ENCODE results near the gene CCDC192. TPM values are rescaled to one million over a fixed set of nuclear protein-coding genes. Genes with fewer than 3 reads are reported as not detected.

CCDC192 gene
- total RNA-seq, 3 donors from 2014 or later: 1.0 TPM; not detected in 2

GRCh38 chr5:127757576-127757975 lies 54.4 kb downstream of the CCDC192 start:
- Histone ChIP-seq H3K9me3 (no peaks in the 10 kb centered on the region), H3K4me3 (no peak overlapping the region), H3K36me3 (ENCODE audit: low read depth) (no peaks in the 10 kb centered on the region), H3K4me1 (ENCODE audit: low read depth) (peaks cover 15% of the 10 kb centered on the region)
- intact Hi-C loops (cut with DNase I, micrococcal nuclease): loop anchor here in 1 of 2 donors (5.0 kb wide), 1 partner anchor 445 kb away; no protein-coding TSS in a partner anchor
- peak; percentile 8 for TF ChIP-seq CTCF (IDR thresholded peaks at IDR 0.05)
- ATAC-seq: peak; percentile 78
- peak in 1 of 3 donors; percentile 84 for DNase-seq

GRCh38 chr5:127758766-127759283 lies 55.6 kb downstream of the CCDC192 start:
- Histone ChIP-seq H3K4me3 (no peak overlapping the region), H3K36me3 (ENCODE audit: low read depth) (no peaks in the 10 kb centered on the region), H3K9me3 (no peaks in the 10 kb centered on the region), H3K4me1 (ENCODE audit: low read depth) (peaks cover 15% of the 10 kb centered on the region)
- DNase-seq (peak in 1 of 3 donors; percentile 55), ATAC-seq (peak; percentile 92)
- no peak for TF ChIP-seq CTCF (IDR thresholded peaks at IDR 0.05)
- intact Hi-C loops (cut with DNase I, micrococcal nuclease): loop anchor here in 1 of 2 donors (5.0 kb wide), 1 partner anchor 443 kb away; no protein-coding TSS in a partner anchor

DNA sequence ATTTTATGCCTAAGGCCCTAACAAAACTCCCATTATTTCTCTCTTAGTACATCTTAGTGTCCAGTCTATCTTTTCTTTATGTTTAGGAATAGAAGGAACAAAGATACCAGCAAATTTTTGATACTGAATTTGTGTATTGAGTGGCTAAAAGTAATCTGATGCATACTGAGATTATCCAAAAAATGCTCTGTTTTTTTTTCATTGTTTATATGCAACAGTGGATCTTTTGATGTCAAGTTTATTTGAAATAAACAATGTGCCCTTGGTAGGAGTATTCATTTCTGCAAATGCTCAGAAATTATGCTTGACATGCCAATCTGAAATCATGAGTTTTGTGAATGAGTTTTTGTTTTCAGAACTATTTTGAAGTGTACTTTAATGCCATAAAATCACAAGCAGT lies 58.7 kb downstream of the CCDC192 start:
- intact Hi-C loops (cut with DNase I, micrococcal nuclease): no loop called here
- no peak for ATAC-seq
- DNase-seq: no peak
- peaks cover 15% of the 10 kb centered on the region for H3K4me1 ChIP-seq (ENCODE audit: low read depth)
- H3K4me3 ChIP-seq: no peak overlapping the region
- H3K36me3 ChIP-seq (ENCODE audit: low read depth): no peaks in the 10 kb centered on the region
- no peaks in the 10 kb centered on the region for H3K9me3 ChIP-seq
- TF ChIP-seq CTCF (IDR thresholded peaks at IDR 0.05): no peak

GRCh38 chr5:127762412-127762811 lies 59.2 kb downstream of the CCDC192 start:
- Histone ChIP-seq H3K9me3 (no peaks in the 10 kb centered on the region), H3K36me3 (ENCODE audit: low read depth) (no peaks in the 10 kb centered on the region), H3K4me3 (no peak overlapping the region), H3K4me1 (ENCODE audit: low read depth) (peaks cover 15% of the 10 kb centered on the region)
- intact Hi-C loops (cut with DNase I, micrococcal nuclease): no loop called here
- TF ChIP-seq CTCF (IDR thresholded peaks at IDR 0.05): no peak
- ATAC-seq (no peak), DNase-seq (no peak)

- DNase-seq (no peak), ATAC-seq (no peak)
- Histone ChIP-seq H3K36me3 (ENCODE audit: low read depth) (no peaks in the 10 kb centered on the region), H3K4me1 (ENCODE audit: low read depth) (no peaks in the 10 kb centered on the region), H3K9me3 (no peaks in the 10 kb centered on the region), H3K4me3 (no peak overlapping the region)
- no peak for TF ChIP-seq CTCF (IDR thresholded peaks at IDR 0.05)
- intact Hi-C loops (cut with DNase I, micrococcal nuclease): no loop called here
Measured at GRCh38 chr5:127766676-127767335, 63.6 kb downstream of the CCDC192 start.
